ENCODE results near the gene SLC39A11. TPM values are rescaled to one million over a fixed set of nuclear protein-coding genes. Genes with fewer than 3 reads are reported as not detected.
"Not testable (repeated sequence)": the region's sequence is repeated elsewhere in the genome, so short reads cannot be mapped to it uniquely, and the experiment has no call there.

SLC39A11 gene
- total RNA-seq, 1 experiment from 2014 or later: 64.4 TPM

GRCh38 chr17:72658675-72659074 lies 433.8 kb downstream of the SLC39A11 start:
- DNase-seq (ENCODE audit: low read depth, low spot score): peak; percentile 32
- in situ Hi-C loops (cut with HindIII; ENCODE audit: low pct_unique_long_range_greater_than_20kb, low sequenced_read_pairs): no loop called here

- in situ Hi-C loops (cut with HindIII; ENCODE audit: low pct_unique_long_range_greater_than_20kb, low sequenced_read_pairs): no loop called here
- DNase-seq (ENCODE audit: low read depth, low spot score): peak; percentile 90
Measured at GRCh38 chr17:72657467-72658317, 434.8 kb downstream of the SLC39A11 start.

GRCh38 chr17:72656130-72656763 lies 436.2 kb downstream of the SLC39A11 start:
- peak; percentile 100 for DNase-seq (ENCODE audit: low read depth, low spot score)
- in situ Hi-C loops (cut with HindIII; ENCODE audit: low pct_unique_long_range_greater_than_20kb, low sequenced_read_pairs): no loop called here

DNA sequence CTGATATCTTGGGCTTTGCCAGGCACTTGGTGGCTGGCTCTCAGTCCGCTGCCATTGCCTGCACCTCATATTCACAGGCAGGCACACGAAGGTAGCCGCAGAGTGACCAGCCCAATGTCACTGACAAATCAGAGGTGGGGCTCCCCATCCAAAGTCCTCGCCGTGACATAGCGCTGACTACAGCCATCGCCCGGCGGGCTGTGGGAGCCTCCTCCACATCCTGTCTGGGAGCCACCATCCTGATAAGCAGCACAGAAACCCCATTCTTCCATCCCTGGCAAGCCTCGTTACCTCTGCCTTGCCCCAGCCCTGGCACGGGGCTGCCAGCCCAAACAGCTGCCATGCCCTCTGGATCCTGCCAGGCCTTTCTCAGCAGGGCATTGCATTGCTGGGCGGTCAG lies 437.8 kb downstream of the SLC39A11 start:
- in situ Hi-C loops (cut with HindIII; ENCODE audit: low pct_unique_long_range_greater_than_20kb, low sequenced_read_pairs): no loop called here
- no peak for DNase-seq (ENCODE audit: low read depth, low spot score)

DNA sequence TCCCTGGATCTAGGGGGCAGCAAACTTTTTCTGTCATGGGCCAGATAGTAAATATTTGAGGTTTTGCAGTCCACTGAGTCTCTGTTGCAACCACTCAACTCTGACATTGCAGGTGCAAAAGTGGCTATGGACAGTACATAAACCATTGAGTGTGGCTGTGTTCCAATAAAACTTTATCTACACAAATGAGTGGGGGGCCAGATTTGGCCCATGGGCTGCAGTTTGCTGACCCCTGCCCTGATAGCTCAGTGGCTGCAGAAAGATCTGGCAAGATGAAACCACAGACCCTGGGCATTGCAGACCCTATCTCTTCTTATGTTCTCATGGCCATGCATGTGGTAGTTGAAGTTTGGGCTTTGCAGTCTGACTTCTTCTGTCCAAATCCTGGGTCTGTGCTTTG lies 440.5 kb downstream of the SLC39A11 start:
- in situ Hi-C loops (cut with HindIII; ENCODE audit: low pct_unique_long_range_greater_than_20kb, low sequenced_read_pairs): no loop called here
- no peak for DNase-seq (ENCODE audit: low read depth, low spot score)

- DNase-seq (ENCODE audit: low read depth, low spot score): no peak
- in situ Hi-C loops (cut with HindIII; ENCODE audit: low pct_unique_long_range_greater_than_20kb, low sequenced_read_pairs): no loop called here
Measured at GRCh38 chr17:72648702-72649101, 443.8 kb downstream of the SLC39A11 start.

- no peak for DNase-seq (ENCODE audit: low read depth, low spot score)
- in situ Hi-C loops (cut with HindIII; ENCODE audit: low pct_unique_long_range_greater_than_20kb, low sequenced_read_pairs): no loop called here
Measured at GRCh38 chr17:72646176-72646575, 446.3 kb downstream of the SLC39A11 start.

DNA sequence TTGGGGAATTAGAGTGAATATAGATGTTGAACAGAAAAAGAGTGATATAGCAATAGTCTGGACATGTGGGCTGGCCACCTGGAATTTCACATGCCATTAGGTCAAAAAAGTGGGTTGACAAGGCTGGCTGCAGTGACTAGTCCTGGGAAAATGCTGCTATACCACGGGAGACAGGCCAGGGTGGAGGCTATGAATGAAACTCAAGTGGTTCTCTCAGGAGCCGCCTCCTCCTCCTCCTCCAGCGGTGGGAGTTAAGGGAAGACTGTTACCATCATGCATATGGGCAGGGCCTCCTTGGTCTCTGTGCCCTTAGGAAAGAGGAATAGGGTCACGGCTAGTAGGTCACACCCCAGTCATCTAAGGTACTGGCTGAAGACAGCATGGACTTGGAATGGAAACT lies 448.0 kb downstream of the SLC39A11 start:
- in situ Hi-C loops (cut with HindIII; ENCODE audit: low pct_unique_long_range_greater_than_20kb, low sequenced_read_pairs): no loop called here
- DNase-seq (ENCODE audit: low read depth, low spot score): no peak

- no peak for DNase-seq (ENCODE audit: low read depth, low spot score)
- in situ Hi-C loops (cut with HindIII; ENCODE audit: low pct_unique_long_range_greater_than_20kb, low sequenced_read_pairs): no loop called here
Measured at GRCh38 chr17:72643575-72644216, 448.8 kb downstream of the SLC39A11 start.

- in situ Hi-C loops (cut with HindIII; ENCODE audit: low pct_unique_long_range_greater_than_20kb, low sequenced_read_pairs): no loop called here
- no peak for DNase-seq (ENCODE audit: low read depth, low spot score)
Measured at GRCh38 chr17:72642720-72643119, 449.8 kb downstream of the SLC39A11 start.

GRCh38 chr17:72640415-72641165 lies 451.9 kb downstream of the SLC39A11 start:
- in situ Hi-C loops (cut with HindIII; ENCODE audit: low pct_unique_long_range_greater_than_20kb, low sequenced_read_pairs): no loop called here
- DNase-seq (ENCODE audit: low read depth, low spot score): no peak

DNA sequence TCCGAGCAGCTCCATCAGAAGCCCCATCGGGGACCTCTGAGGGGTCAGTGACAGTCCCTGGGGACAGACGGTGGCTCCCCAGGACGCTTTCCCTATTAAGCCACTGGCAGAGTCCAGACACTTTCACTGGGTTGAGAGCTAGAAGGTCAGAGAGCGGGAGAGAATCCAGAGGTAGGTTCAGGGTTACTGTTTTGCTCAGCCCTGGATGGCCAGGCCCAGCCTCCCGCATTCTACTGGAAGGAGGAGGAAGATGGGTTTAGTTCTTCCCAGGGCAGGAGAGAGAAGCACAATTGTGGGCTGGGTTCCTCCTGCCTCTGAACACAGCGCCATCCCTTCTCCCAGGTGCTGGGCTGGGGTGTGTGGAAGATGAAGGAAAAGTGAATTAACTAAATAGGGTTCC lies 452.8 kb downstream of the SLC39A11 start:
- in situ Hi-C loops (cut with HindIII; ENCODE audit: low pct_unique_long_range_greater_than_20kb, low sequenced_read_pairs): no loop called here
- no peak for DNase-seq (ENCODE audit: low read depth, low spot score)

- DNase-seq (ENCODE audit: low read depth, low spot score); in situ Hi-C loops (cut with HindIII; ENCODE audit: low pct_unique_long_range_greater_than_20kb, low sequenced_read_pairs): not testable (repeated sequence)
Measured at GRCh38 chr17:72638932-72639331, 453.6 kb downstream of the SLC39A11 start.

GRCh38 chr17:72635034-72635635 lies 457.4 kb downstream of the SLC39A11 start:
- no peak for DNase-seq (ENCODE audit: low read depth, low spot score)
- in situ Hi-C loops (cut with HindIII; ENCODE audit: low pct_unique_long_range_greater_than_20kb, low sequenced_read_pairs): no loop called here

GRCh38 chr17:72634621-72635020 lies 457.9 kb downstream of the SLC39A11 start:
- in situ Hi-C loops (cut with HindIII; ENCODE audit: low pct_unique_long_range_greater_than_20kb, low sequenced_read_pairs): no loop called here
- no peak for DNase-seq (ENCODE audit: low read depth, low spot score)

GRCh38 chr17:72631949-72632684 lies 460.4 kb downstream of the SLC39A11 start:
- in situ Hi-C loops (cut with HindIII; ENCODE audit: low pct_unique_long_range_greater_than_20kb, low sequenced_read_pairs): no loop called here
- DNase-seq (ENCODE audit: low read depth, low spot score): peak; percentile 92

- in situ Hi-C loops (cut with HindIII; ENCODE audit: low pct_unique_long_range_greater_than_20kb, low sequenced_read_pairs): no loop called here
- peak; percentile 100 for DNase-seq (ENCODE audit: low read depth, low spot score)
Measured at GRCh38 chr17:72631568-72631948, 460.9 kb downstream of the SLC39A11 start.

Data from SK-MEL-5 (cell line).